H9 (cell line): Measurements from ENCODE around the gene EHBP1L1. TPM values are rescaled to one million over a fixed set of nuclear protein-coding genes. Genes with fewer than 3 reads are reported as not detected.

ENCODE experiments used
- DNase-seq: peaks from one replicate; pipeline ENCODE4 v3.0.0-alpha.2; 2017
- H2AFZ ChIP-seq: one replicate; pipeline ENCODE4 v1.6.1; 2013; ENCODE audit warnings: mild to moderate bottlenecking, low read length, control low read depth, moderate library complexity
- H2AK5ac ChIP-seq: 2 replicates; pipeline ENCODE4 v1.6.1; 2013; ENCODE audit warnings: low read length, control low read depth, mixed read lengths; ENCODE audit not compliant: insufficient read length
- H2BK120ac ChIP-seq: one replicate; pipeline ENCODE4 v1.6.1; 2013; ENCODE audit warnings: low read depth, mild to moderate bottlenecking, low read length, control low read depth, inconsistent platforms; ENCODE audit not compliant: poor library complexity, severe bottlenecking
- H2BK12ac ChIP-seq: 2 replicates; pipeline ENCODE4 v1.6.1; 2013; ENCODE audit warnings: low read length, control low read depth, mixed read lengths, low read depth; ENCODE audit not compliant: insufficient read length
- H2BK15ac ChIP-seq: 2 replicates; pipeline ENCODE4 v1.6.1; 2013; ENCODE audit warnings: low read depth, low read length, control low read depth
- H2BK20ac ChIP-seq: one replicate; pipeline ENCODE4 v1.6.1; 2013; ENCODE audit warnings: low read depth, mild to moderate bottlenecking, low read length, control low read depth, inconsistent platforms; ENCODE audit not compliant: poor library complexity, severe bottlenecking
- H2BK5ac ChIP-seq: 2 replicates; pipeline ENCODE4 v1.6.1; 2013; ENCODE audit warnings: low read length, control low read depth, mixed read lengths; ENCODE audit not compliant: insufficient read length
- H3K14ac ChIP-seq: 2 replicates; pipeline ENCODE4 v1.6.1; 2013; ENCODE audit warnings: low read length, control low read depth; ENCODE audit not compliant: insufficient read depth
- H3K18ac ChIP-seq: 2 replicates; pipeline ENCODE4 v1.6.1; 2013; ENCODE audit warnings: low read depth, mild to moderate bottlenecking, mixed read lengths, low read length, control low read depth; ENCODE audit not compliant: insufficient read length
- H3K23ac ChIP-seq: 2 replicates; pipeline ENCODE4 v1.6.1; 2013; ENCODE audit warnings: low read length, control low read depth, mixed read lengths, low read depth; ENCODE audit not compliant: insufficient read length
- H3K23me2 ChIP-seq: 2 replicates; pipeline ENCODE4 v1.6.1; 2013; ENCODE audit warnings: low read depth, mild to moderate bottlenecking, mixed read lengths, low read length, control low read depth; ENCODE audit not compliant: insufficient read length, poor library complexity, severe bottlenecking
- H3K27ac ChIP-seq: 2 replicates; pipeline ENCODE4 v1.5.1; 2013; ENCODE audit warnings: low read length, control low read depth, mixed read lengths, low read depth; ENCODE audit not compliant: insufficient read length
- H3K27me3 ChIP-seq: 2 replicates; pipeline ENCODE4 v1.6.1; 2013; ENCODE audit warnings: low read length, control low read depth, inconsistent platforms; ENCODE audit not compliant: insufficient read depth
- H3K4ac ChIP-seq: 2 replicates; pipeline ENCODE4 v1.6.1; 2013; ENCODE audit warnings: low read depth, mild to moderate bottlenecking, control low read depth, inconsistent platforms, low read length, moderate library complexity
- H3K4me1 ChIP-seq: 2 replicates; pipeline ENCODE4 v1.6.1; 2013; ENCODE audit warnings: low read length, control low read depth, inconsistent platforms; ENCODE audit not compliant: insufficient read depth
- H3K4me2 ChIP-seq: 2 replicates; pipeline ENCODE4 v1.6.1; 2013; ENCODE audit warnings: low read length, control low read depth, mixed read lengths; ENCODE audit not compliant: insufficient read length, insufficient read depth
- H3K56ac ChIP-seq: 2 replicates; pipeline ENCODE4 v1.6.1; 2013; ENCODE audit warnings: low read depth, mild to moderate bottlenecking, mixed read lengths, low read length, control low read depth; ENCODE audit not compliant: insufficient read length
- H3K79me1 ChIP-seq: 2 replicates; pipeline ENCODE4 v1.6.1; 2013; ENCODE audit warnings: low read depth, mild to moderate bottlenecking, moderate library complexity, low read length, control low read depth, inconsistent platforms; ENCODE audit not compliant: insufficient read depth, poor library complexity, severe bottlenecking
- H3K79me2 ChIP-seq: 2 replicates; pipeline ENCODE4 v1.6.1; 2013; ENCODE audit warnings: low read length, control low read depth, inconsistent platforms; ENCODE audit not compliant: insufficient read depth
- H3K9ac ChIP-seq: 2 replicates; pipeline ENCODE4 v1.6.1; 2013; ENCODE audit warnings: low read length, control low read depth, mixed read lengths; ENCODE audit not compliant: insufficient read length; ENCODE audit errors: extremely low read depth
- H3K9me3 ChIP-seq: one replicate; pipeline ENCODE4 v1.6.1; 2013; ENCODE audit warnings: low read depth, low read length, inconsistent platforms; ENCODE audit not compliant: control insufficient read depth
- H3T11ph ChIP-seq: one replicate; pipeline ENCODE4 v1.6.1; 2013; ENCODE audit warnings: mild to moderate bottlenecking, low read length, control low read depth, inconsistent platforms
- H4K20me1 ChIP-seq: one replicate; pipeline ENCODE4 v1.6.1; 2013; ENCODE audit not compliant: control insufficient read depth, insufficient read length, insufficient read depth
- H4K5ac ChIP-seq: 2 replicates; pipeline ENCODE4 v1.6.1; 2013; ENCODE audit warnings: low read depth, mild to moderate bottlenecking, mixed read lengths, low read length, control low read depth; ENCODE audit not compliant: insufficient read length
- H4K8ac ChIP-seq: replicated peaks from 2 replicates; pipeline ENCODE4 v1.6.1; 2013; ENCODE audit warnings: low read length, control low read depth, mixed read lengths, low read depth; ENCODE audit not compliant: insufficient read length
- H4K91ac ChIP-seq: 2 replicates; pipeline ENCODE4 v1.6.1; 2013; ENCODE audit warnings: low read depth, mild to moderate bottlenecking, moderate library complexity, mixed read lengths, low read length, control low read depth; ENCODE audit not compliant: insufficient read length
- H3K27ac Mint-ChIP-seq, 3 experiments: 2 replicates in 2 of 3; 3 replicates in 1 of 3; pipeline ENCODE4 v1.8.0; 2020 to 2021; ENCODE audit warnings: mixed read lengths in 3 of 3, mild to moderate bottlenecking in 1 of 3, moderate library complexity in 1 of 3
- H3K27me3 Mint-ChIP-seq: 2 replicates; pipeline ENCODE4 v1.8.0; 2021; ENCODE audit warnings: low read depth, mild to moderate bottlenecking, moderate library complexity, mixed read lengths
- H3K36me3 Mint-ChIP-seq, 3 experiments: 2 replicates in 2 of 3; 3 replicates in 1 of 3; pipeline ENCODE4 v1.8.0; 2020 to 2021; ENCODE audit warnings: low read depth in 3 of 3, mixed read lengths in 3 of 3; ENCODE audit not compliant: insufficient read depth in 1 of 3
- H3K4me1 Mint-ChIP-seq, 2 experiments: 2 replicates each; pipeline ENCODE4 v1.8.0; 2020; ENCODE audit warnings: mixed read lengths in 2 of 2
- H3K4me3 Mint-ChIP-seq, 2 experiments: 2 replicates in 1 of 2; 3 replicates in 1 of 2; pipeline ENCODE4 v1.8.0; 2020 to 2021; ENCODE audit warnings: mild to moderate bottlenecking in 2 of 2, mixed read lengths in 2 of 2, moderate library complexity in 1 of 2
- H3K9me3 Mint-ChIP-seq, 2 experiments: 2 replicates in 1 of 2; 3 replicates in 1 of 2; pipeline ENCODE4 v1.8.0; 2020; ENCODE audit warnings: mild to moderate bottlenecking in 2 of 2, mixed read lengths in 2 of 2, moderate library complexity in 1 of 2
- CTCF ChIP-seq: fragments of 200-600 bp; sonication (generic); conservative IDR thresholded peaks from 3 replicates; pipeline ENCODE4 v1.8.0; 2021; ENCODE audit warnings: antibody characterized with exemption, mild to moderate bottlenecking
- WGBS: extraction: QIAGEN DNeasy Blood & Tissue Kit; methylation state at CpG from one replicate; pipeline ENCODE4 v1.1.7; 2013; ENCODE audit warnings: missing lambda C conversion rate, low lambda C conversion rate, mixed read lengths; ENCODE audit not compliant: insufficient read length; ENCODE audit errors: extremely low coverage; 5-methylcytosine and 5-hydroxymethylcytosine counted together
- total RNA-seq: library from RNA; stranded (reverse); gene quantifications from 2 replicates; pipeline ENCODE4 v1.2.1, GENCODE V29; 2021

EHBP1L1 gene
- total RNA-seq, 1 experiment from 2014 or later = 13.8 TPM

- H3K9me3 Mint-ChIP-seq = no peaks in the 10 kb centered on the region
- H2BK5ac ChIP-seq = no peak overlapping the region
- no peak overlapping the region for H2BK12ac ChIP-seq
- no peak overlapping the region for H3K14ac ChIP-seq
- H3K23me2 ChIP-seq = peaks cover 8% of the 10 kb centered on the region
- H2BK120ac ChIP-seq = no peak overlapping the region
- no peaks in the 10 kb centered on the region for H3K9me3 ChIP-seq
- no peak overlapping the region for H4K91ac ChIP-seq
- no peak overlapping the region for H3T11ph ChIP-seq
- H3K79me1 ChIP-seq = no peaks in the 10 kb centered on the region
- no peak for DNase-seq
- no peak overlapping the region for H3K23ac ChIP-seq
- no peaks in the 10 kb centered on the region for H3K4me1 ChIP-seq
- no peak overlapping the region for H3K18ac ChIP-seq
- no peaks in the 10 kb centered on the region for H4K20me1 ChIP-seq
- H3K79me2 ChIP-seq = no peaks in the 10 kb centered on the region
- peaks cover 31% of the 10 kb centered on the region for H3K27me3 Mint-ChIP-seq
- H2AFZ ChIP-seq = no peak overlapping the region
- no peak overlapping the region for H3K27ac ChIP-seq
- no peak overlapping the region for H2BK20ac ChIP-seq
- H3K36me3 Mint-ChIP-seq = peaks cover 2 to 7% (median 4%) of the 10 kb centered on the region in 3 experiments; a peak in 4 of 7 replicates
- no peak overlapping the region for H2AK5ac ChIP-seq
- H3K4me1 Mint-ChIP-seq = peaks cover 20 to 36% of the 10 kb centered on the region in 2 experiments
- H3K9ac ChIP-seq = no peak overlapping the region
- no peak overlapping the region for H3K4ac ChIP-seq
- H3K56ac ChIP-seq = no peak overlapping the region
- H3K4me3 Mint-ChIP-seq = peak overlapping the region; percentile 60 to 73
- H2BK15ac ChIP-seq = no peak overlapping the region; the same call in 1 of the 2 replicates
- H3K4me2 ChIP-seq = no peak overlapping the region
- TF ChIP-seq CTCF = no peak
- no peak overlapping the region for H3K27ac Mint-ChIP-seq
- no peak overlapping the region for H4K5ac ChIP-seq
- H3K27me3 ChIP-seq = peaks cover 8% of the 10 kb centered on the region; the same call in 1 of the 2 replicates
- no peak overlapping the region for H4K8ac ChIP-seq
- WGBS = no CpG with 5 or more reads among the region's 18 CpGs
These were observed 1.3 kb downstream of the EHBP1L1 start for GRCh38 chr11:65576867-65577755.
